Measurements from ENCODE around the gene AMACR. TPM values are rescaled to one million over a fixed set of nuclear protein-coding genes. Genes with fewer than 3 reads are reported as not detected.

The AMACR gene
- total RNA-seq, 1 experiment from 2014 or later, result 12.3 TPM

DNA sequence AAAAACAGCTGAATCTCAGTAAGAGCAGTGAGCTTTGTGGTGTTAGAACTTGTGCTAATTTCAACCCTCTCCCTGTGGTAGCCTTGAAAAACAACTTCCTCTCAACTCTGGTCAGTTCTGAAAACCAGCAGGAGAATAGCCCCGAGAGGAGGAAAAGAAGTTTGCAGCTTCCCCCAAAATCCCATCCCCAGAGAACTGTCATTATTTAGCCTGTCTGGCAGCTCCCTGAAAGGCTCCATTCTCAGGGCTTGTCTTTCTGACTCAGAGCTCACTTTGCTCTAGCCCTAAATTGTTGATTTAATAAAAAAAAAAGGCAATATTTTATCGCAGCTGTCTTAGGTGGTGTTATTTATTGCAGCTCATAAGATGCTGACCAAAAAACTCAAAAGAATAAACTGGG lies 12.0 kb downstream of the AMACR start:
- Histone ChIP-seq H3K9ac (ENCODE audit: low read length) (no peak overlapping the region), H3K4me2 (ENCODE audit: low read length) (no peak overlapping the region), H3K4me3 (ENCODE audit: low read length) (no peak overlapping the region), H3K36me3 (ENCODE audit: low read depth, low read length) (no peaks in the 10 kb centered on the region), H4K20me1 (ENCODE audit: low read length) (no peaks in the 10 kb centered on the region), H3F3A (ENCODE audit: low read length, unreplicated experiment) (no peaks in the 10 kb centered on the region), H3K9me2 (replicated peaks; ENCODE audit: low read length) (no peaks in the 10 kb centered on the region), H3K27me3 (ENCODE audit: low read length) (no peaks in the 10 kb centered on the region), H3K9me3 (ENCODE audit: low read length) (no peaks in the 10 kb centered on the region), H3K79me2 (ENCODE audit: low read length) (no peaks in the 10 kb centered on the region), H2AFZ (ENCODE audit: low read length) (no peak overlapping the region), H3K27ac (ENCODE audit: low read length) (no peak overlapping the region), H3K4me1 (ENCODE audit: insufficient read depth, low read length) (peaks cover 9% of the 10 kb centered on the region)
- DNase-seq (no peak), ATAC-seq (no peak)
- BruUV-seq (replicated peaks), result no TSS peak
- TF ChIP-seq EZH2 (IDR thresholded peaks at IDR 0.05; ENCODE audit: low read length, unreplicated experiment) (no peak), EZH2phosphoT487 (IDR thresholded peaks at IDR 0.05; ENCODE audit: borderline replicate concordance, low read length) (no peak)
- TF ChIP-seq, protein P1, sequence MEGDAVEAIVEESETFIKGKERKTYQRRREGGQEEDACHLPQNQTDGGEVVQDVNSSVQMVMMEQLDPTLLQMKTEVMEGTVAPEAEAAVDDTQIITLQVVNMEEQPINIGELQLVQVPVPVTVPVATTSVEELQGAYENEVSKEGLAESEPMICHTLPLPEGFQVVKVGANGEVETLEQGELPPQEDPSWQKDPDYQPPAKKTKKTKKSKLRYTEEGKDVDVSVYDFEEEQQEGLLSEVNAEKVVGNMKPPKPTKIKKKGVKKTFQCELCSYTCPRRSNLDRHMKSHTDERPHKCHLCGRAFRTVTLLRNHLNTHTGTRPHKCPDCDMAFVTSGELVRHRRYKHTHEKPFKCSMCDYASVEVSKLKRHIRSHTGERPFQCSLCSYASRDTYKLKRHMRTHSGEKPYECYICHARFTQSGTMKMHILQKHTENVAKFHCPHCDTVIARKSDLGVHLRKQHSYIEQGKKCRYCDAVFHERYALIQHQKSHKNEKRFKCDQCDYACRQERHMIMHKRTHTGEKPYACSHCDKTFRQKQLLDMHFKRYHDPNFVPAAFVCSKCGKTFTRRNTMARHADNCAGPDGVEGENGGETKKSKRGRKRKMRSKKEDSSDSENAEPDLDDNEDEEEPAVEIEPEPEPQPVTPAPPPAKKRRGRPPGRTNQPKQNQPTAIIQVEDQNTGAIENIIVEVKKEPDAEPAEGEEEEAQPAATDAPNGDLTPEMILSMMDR (conservative IDR thresholded peaks at IDR 0.05; ENCODE audit: low read depth, low read length), result no peak
- ChIA-PET CTCF (interaction anchor here (0.6 to 1.0 kb wide), 2 partner anchors 456 to 470 kb away, joined by 4 to 5 read pairs; no protein-coding TSS in a partner anchor), POLR2A (ENCODE audit: unreplicated experiment) (no interaction called here)
- intact Hi-C loops (cut with micrococcal nuclease), result loop anchor here (2.0 kb wide), 1 partner anchor 469 kb away; no protein-coding TSS in a partner anchor

DNA sequence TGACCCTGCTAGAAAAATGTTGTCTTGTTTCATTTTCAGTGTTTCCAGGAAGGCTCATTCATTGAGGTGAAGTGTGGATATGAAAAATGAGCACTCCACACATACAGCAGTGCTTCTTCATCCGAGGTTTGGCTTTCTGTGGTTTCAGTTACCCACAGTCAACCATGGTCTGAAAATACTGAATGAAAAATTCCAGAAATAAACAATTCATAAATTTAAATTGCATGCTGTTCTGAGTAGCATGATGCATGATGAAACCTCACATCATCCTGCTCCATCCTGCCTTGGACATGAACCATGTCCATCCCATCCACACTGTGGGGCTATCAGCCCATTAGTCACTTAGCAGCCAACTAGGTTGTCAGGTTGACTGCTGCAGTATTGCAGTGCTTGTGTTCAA lies 13.0 kb downstream of the AMACR start:
- Histone ChIP-seq H3K36me3 (ENCODE audit: low read depth, low read length) (no peaks in the 10 kb centered on the region), H3K9me3 (ENCODE audit: low read length) (no peaks in the 10 kb centered on the region), H3K27ac (ENCODE audit: low read length) (no peak overlapping the region), H3F3A (ENCODE audit: low read length, unreplicated experiment) (no peaks in the 10 kb centered on the region), H3K4me1 (ENCODE audit: insufficient read depth, low read length) (peaks cover 5% of the 10 kb centered on the region), H4K20me1 (ENCODE audit: low read length) (no peaks in the 10 kb centered on the region), H2AFZ (ENCODE audit: low read length) (no peak overlapping the region), H3K9me2 (replicated peaks; ENCODE audit: low read length) (no peaks in the 10 kb centered on the region), H3K27me3 (ENCODE audit: low read length) (no peaks in the 10 kb centered on the region), H3K4me3 (ENCODE audit: low read length) (no peak overlapping the region), H3K4me2 (ENCODE audit: low read length) (no peak overlapping the region), H3K9ac (ENCODE audit: low read length) (no peak overlapping the region), H3K79me2 (ENCODE audit: low read length) (no peaks in the 10 kb centered on the region)
- intact Hi-C loops (cut with micrococcal nuclease), result no loop called here
- ChIA-PET POLR2A (ENCODE audit: unreplicated experiment) (no interaction called here), CTCF (no interaction called here)
- peak; percentile 81 for ATAC-seq
- TF ChIP-seq EZH2 (IDR thresholded peaks at IDR 0.05; ENCODE audit: low read length, unreplicated experiment) (no peak), EZH2phosphoT487 (IDR thresholded peaks at IDR 0.05; ENCODE audit: borderline replicate concordance, low read length) (no peak)
- TF ChIP-seq, protein P1 (conservative IDR thresholded peaks at IDR 0.05; ENCODE audit: low read depth, low read length), result peak; percentile 31
- peak; percentile 36 for DNase-seq
- BruUV-seq (replicated peaks), result no TSS peak

DNA sequence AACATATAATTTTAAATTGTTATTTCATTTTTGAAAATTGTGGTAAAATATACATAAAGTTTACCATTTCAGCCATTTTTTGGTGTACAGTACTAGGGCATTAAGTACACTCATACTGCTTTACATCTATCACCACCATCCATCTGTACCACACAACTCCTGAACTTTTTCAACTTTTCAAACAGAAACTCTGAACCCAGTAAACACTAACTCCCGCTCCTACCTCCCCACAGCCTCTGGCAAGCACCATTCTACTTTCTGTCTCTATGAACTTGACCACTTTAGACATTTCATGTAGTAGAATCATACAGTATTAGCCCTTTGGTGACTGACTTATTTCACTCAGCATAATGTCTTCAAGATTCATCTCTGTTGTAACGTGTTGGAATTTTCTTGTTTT lies 15.0 kb downstream of the AMACR start:
- Histone ChIP-seq H3K36me3 (ENCODE audit: low read depth, low read length) (peaks cover 11% of the 10 kb centered on the region), H3K9me2 (replicated peaks; ENCODE audit: low read length) (no peaks in the 10 kb centered on the region), H3K9ac (ENCODE audit: low read length) (no peak overlapping the region), H3K27ac (ENCODE audit: low read length) (no peak overlapping the region), H3K79me2 (ENCODE audit: low read length) (no peaks in the 10 kb centered on the region), H3K4me2 (ENCODE audit: low read length) (no peak overlapping the region), H3K9me3 (ENCODE audit: low read length) (no peaks in the 10 kb centered on the region), H2AFZ (ENCODE audit: low read length) (no peak overlapping the region), H3K4me3 (ENCODE audit: low read length) (no peak overlapping the region), H4K20me1 (ENCODE audit: low read length) (no peaks in the 10 kb centered on the region), H3K4me1 (ENCODE audit: insufficient read depth, low read length) (peaks cover 5% of the 10 kb centered on the region), H3F3A (ENCODE audit: low read length, unreplicated experiment) (no peaks in the 10 kb centered on the region), H3K27me3 (ENCODE audit: low read length) (no peaks in the 10 kb centered on the region)
- DNase-seq (no peak), ATAC-seq (no peak)
- BruUV-seq (replicated peaks), result no TSS peak
- ChIA-PET POLR2A (ENCODE audit: unreplicated experiment) (no interaction called here), CTCF (no interaction called here)
- TF ChIP-seq EZH2phosphoT487 (IDR thresholded peaks at IDR 0.05; ENCODE audit: borderline replicate concordance, low read length), result no peak
- TF ChIP-seq, protein P1 (conservative IDR thresholded peaks at IDR 0.05; ENCODE audit: low read depth, low read length), result no peak
- no peak for TF ChIP-seq EZH2 (IDR thresholded peaks at IDR 0.05; ENCODE audit: low read length, unreplicated experiment)
- intact Hi-C loops (cut with micrococcal nuclease), result no loop called here

All from PC-3 (cell line).